ENCODE results near the gene MOB3B.

DNA sequence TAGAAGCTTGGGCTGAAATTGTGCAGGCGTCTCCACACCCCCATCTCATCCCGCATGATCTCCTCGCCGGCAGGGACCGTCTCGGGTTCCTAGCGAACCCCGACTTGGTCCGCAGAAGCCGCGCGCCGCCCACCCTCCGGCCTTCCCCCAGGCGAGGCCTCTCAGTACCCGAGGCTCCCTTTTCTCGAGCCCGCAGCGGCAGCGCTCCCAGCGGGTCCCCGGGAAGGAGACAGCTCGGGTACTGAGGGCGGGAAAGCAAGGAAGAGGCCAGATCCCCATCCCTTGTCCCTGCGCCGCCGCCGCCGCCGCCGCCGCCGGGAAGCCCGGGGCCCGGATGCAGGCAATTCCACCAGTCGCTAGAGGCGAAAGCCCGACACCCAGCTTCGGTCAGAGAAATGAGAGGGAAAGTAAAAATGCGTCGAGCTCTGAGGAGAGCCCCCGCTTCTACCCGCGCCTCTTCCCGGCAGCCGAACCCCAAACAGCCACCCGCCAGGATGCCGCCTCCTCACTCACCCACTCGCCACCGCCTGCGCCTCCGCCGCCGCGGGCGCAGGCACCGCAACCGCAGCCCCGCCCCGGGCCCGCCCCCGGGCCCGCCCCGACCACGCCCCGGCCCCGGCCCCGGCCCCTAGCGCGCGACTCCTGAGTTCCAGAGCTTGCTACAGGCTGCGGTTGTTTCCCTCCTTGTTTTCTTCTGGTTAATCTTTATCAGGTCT lies 43.5 kb upstream of the MOB3B start, which contains the start of gene C9orf72:
- TF ChIP-seq, protein P1, sequence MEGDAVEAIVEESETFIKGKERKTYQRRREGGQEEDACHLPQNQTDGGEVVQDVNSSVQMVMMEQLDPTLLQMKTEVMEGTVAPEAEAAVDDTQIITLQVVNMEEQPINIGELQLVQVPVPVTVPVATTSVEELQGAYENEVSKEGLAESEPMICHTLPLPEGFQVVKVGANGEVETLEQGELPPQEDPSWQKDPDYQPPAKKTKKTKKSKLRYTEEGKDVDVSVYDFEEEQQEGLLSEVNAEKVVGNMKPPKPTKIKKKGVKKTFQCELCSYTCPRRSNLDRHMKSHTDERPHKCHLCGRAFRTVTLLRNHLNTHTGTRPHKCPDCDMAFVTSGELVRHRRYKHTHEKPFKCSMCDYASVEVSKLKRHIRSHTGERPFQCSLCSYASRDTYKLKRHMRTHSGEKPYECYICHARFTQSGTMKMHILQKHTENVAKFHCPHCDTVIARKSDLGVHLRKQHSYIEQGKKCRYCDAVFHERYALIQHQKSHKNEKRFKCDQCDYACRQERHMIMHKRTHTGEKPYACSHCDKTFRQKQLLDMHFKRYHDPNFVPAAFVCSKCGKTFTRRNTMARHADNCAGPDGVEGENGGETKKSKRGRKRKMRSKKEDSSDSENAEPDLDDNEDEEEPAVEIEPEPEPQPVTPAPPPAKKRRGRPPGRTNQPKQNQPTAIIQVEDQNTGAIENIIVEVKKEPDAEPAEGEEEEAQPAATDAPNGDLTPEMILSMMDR (conservative IDR thresholded peaks at IDR 0.05; ENCODE audit: low read depth, low read length), result no peak
- TF ChIP-seq EZH2 (IDR thresholded peaks at IDR 0.05; ENCODE audit: borderline replicate concordance, low read depth, low read length, poor library complexity, severe bottlenecking), result no peak
